PC-3 (cell line): ENCODE results near the gene CAMKK2. TPM values are rescaled to one million over a fixed set of nuclear protein-coding genes. Genes with fewer than 3 reads are reported as not detected.

Source experiments
- ATAC-seq: fragments of 200-7000 bp; cut with Tn5 transposase; 2 replicates; pipeline ENCODE4 v1.9.1; 2020; ENCODE audit warnings: mild to moderate bottlenecking, moderate library complexity
- BruUV-seq: library from RNA; stranded (reverse); fragments of 400-500 nt; replicated peaks from 2 replicates; lab custom pipeline; 2021; lab: Mats Ljungman, UMichigan
- CTCF ChIA-PET: fragments of 300-600 bp; sonication (Branson Sonifier 250); formaldehyde crosslinking; loops from one replicate; lab custom pipeline; 2022; ENCODE audit warnings: antibody characterized with exemption; lab: Charles Lee
- POLR2A ChIA-PET: fragments of 300-600 bp; sonication (Branson Sonifier 250); formaldehyde crosslinking; loops from one replicate; lab custom pipeline; 2022; ENCODE audit warnings: antibody characterized with exemption; ENCODE audit not compliant: unreplicated experiment; lab: Charles Lee
- DNase-seq: peaks from one replicate; pipeline ENCODE4 v3.0.0-alpha.2; 2015
- H2AFZ ChIP-seq: fragments of 300-600 bp; sonication (generic); 2 replicates; pipeline ENCODE4 v1.6.0; 2016; ENCODE audit warnings: antibody characterized with exemption, low read length
- H3F3A ChIP-seq: fragments of 300-600 bp; sonication (generic); one replicate; pipeline ENCODE4 v1.6.0; 2017; ENCODE audit warnings: antibody characterized with exemption, low read length, control low read depth, mild to moderate bottlenecking; ENCODE audit not compliant: unreplicated experiment
- H3K27ac ChIP-seq: fragments of 300-600 bp; sonication (generic); 2 replicates; pipeline ENCODE4 v1.5.1; 2016; ENCODE audit warnings: mild to moderate bottlenecking, low read length
- H3K27me3 ChIP-seq: fragments of 300-600 bp; sonication (generic); 2 replicates; pipeline ENCODE4 v1.6.1; 2016; ENCODE audit warnings: low read length, mixed read lengths
- H3K36me3 ChIP-seq: fragments of 300-600 bp; sonication (generic); 2 replicates; pipeline ENCODE4 v1.6.1; 2016; ENCODE audit warnings: low read depth, mixed run types, low read length, mixed read lengths
- H3K4me1 ChIP-seq: fragments of 300-600 bp; sonication (generic); 2 replicates; pipeline ENCODE4 v1.5.1; 2016; ENCODE audit warnings: low read length; ENCODE audit not compliant: insufficient read depth
- H3K4me2 ChIP-seq: fragments of 300-600 bp; sonication (generic); 2 replicates; pipeline ENCODE4 v1.6.0; 2016; ENCODE audit warnings: low read length
- H3K4me3 ChIP-seq: fragments of 300-600 bp; sonication (generic); 2 replicates; pipeline ENCODE4 v1.5.1; 2016; ENCODE audit warnings: mild to moderate bottlenecking, low read length, mixed read lengths
- H3K79me2 ChIP-seq: fragments of 300-600 bp; sonication (generic); 2 replicates; pipeline ENCODE4 v1.6.1; 2017; ENCODE audit warnings: low read length, mixed read lengths
- H3K9ac ChIP-seq: fragments of 300-600 bp; sonication (generic); 2 replicates; pipeline ENCODE4 v1.6.0; 2016; ENCODE audit warnings: mild to moderate bottlenecking, low read length
- H3K9me2 ChIP-seq: fragments of 300-600 bp; sonication (generic); replicated peaks from 2 replicates; pipeline ENCODE4 v1.6.1; 2016; ENCODE audit warnings: mixed run types, low read length, mixed read lengths
- H3K9me3 ChIP-seq: fragments of 300-600 bp; sonication (generic); 2 replicates; pipeline ENCODE4 v1.6.1; 2016; ENCODE audit warnings: low read length, mixed read lengths
- H4K20me1 ChIP-seq: fragments of 300-600 bp; sonication (generic); 2 replicates; pipeline ENCODE4 v1.6.1; 2016; ENCODE audit warnings: low read length, mixed read lengths
- EZH2 ChIP-seq: fragments of 300-600 bp; sonication (generic); IDR thresholded peaks from one replicate; pipeline ENCODE4 v1.6.1; 2017; ENCODE audit warnings: antibody characterized with exemption, mild to moderate bottlenecking, low read length; ENCODE audit not compliant: unreplicated experiment
- EZH2phosphoT487 ChIP-seq: fragments of 300-600 bp; sonication (generic); IDR thresholded peaks from 2 replicates; pipeline ENCODE4 v1.6.1; 2018; ENCODE audit warnings: mild to moderate bottlenecking, antibody characterized with exemption, low read length, borderline replicate concordance
- intact Hi-C: fragments of 100-400 bp; cut with micrococcal nuclease; formaldehyde crosslinking; loops from 2 replicates; pipeline ENCODE4 v1.9.0; 2023
- total RNA-seq: library from RNA; depleted of rRNA; stranded (reverse); fragments of >200 nt; gene quantifications from 2 replicates; pipeline ENCODE4 v1.2.3, GENCODE V29; 2014
- TF ChIP-seq, protein P1 (sequence below): fragments of 300-600 bp; sonication (generic); conservative IDR thresholded peaks from 2 replicates; pipeline ENCODE4 v1.5.1; 2017; ENCODE audit warnings: antibody characterized with exemption, low read depth, mild to moderate bottlenecking, low read length

Gene CAMKK2
- total RNA-seq, 1 experiment from 2014 or later = 26.5 TPM

DNA sequence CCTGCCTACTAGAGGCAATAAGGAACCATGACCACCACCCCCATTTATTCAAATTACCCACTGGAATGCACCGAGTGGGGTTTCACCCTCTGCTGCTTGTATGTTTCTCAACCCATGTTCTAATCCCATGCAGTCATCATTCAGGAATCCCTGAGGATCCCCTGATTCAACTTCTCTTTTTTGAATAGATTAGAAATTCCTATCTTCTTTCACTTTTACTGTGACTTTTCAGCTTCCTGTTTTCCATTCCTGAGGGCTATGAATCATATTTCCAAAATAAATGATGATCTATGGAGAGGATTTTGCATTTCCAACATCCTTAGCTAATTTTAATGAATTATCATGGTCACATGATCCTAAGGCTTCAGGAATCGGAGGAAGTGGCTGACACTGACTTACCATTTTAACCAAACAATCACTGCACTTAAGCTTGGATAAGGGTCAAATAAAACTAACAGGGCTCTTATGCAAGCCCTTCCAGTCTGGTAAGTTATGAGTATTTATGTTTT is 105.9 kb downstream of the CAMKK2 start:
- no peaks in the 10 kb centered on the region for H3F3A ChIP-seq
- no peaks in the 10 kb centered on the region for H3K9me3 ChIP-seq
- H3K4me1 ChIP-seq = peaks cover 10% of the 10 kb centered on the region
- H3K9ac ChIP-seq = no peak overlapping the region
- H4K20me1 ChIP-seq = no peaks in the 10 kb centered on the region
- peak overlapping the region; percentile 24; the same call in 1 of the 2 replicates for H2AFZ ChIP-seq
- CTCF ChIA-PET = no interaction called here
- no TSS peak for BruUV-seq
- no peaks in the 10 kb centered on the region for H3K79me2 ChIP-seq
- ATAC-seq = peak; percentile 48
- no peak overlapping the region for H3K4me3 ChIP-seq
- H3K36me3 ChIP-seq = no peaks in the 10 kb centered on the region
- DNase-seq = peak; percentile 68
- peak overlapping the region; percentile 2; the same call in 1 of the 2 replicates for H3K4me2 ChIP-seq
- no peaks in the 10 kb centered on the region for H3K9me2 ChIP-seq
- H3K27ac ChIP-seq = no peak overlapping the region
- no peaks in the 10 kb centered on the region for H3K27me3 ChIP-seq
- POLR2A ChIA-PET = no interaction called here
- TF ChIP-seq EZH2phosphoT487 (no peak), EZH2 (no peak)
- TF ChIP-seq, protein P1, sequence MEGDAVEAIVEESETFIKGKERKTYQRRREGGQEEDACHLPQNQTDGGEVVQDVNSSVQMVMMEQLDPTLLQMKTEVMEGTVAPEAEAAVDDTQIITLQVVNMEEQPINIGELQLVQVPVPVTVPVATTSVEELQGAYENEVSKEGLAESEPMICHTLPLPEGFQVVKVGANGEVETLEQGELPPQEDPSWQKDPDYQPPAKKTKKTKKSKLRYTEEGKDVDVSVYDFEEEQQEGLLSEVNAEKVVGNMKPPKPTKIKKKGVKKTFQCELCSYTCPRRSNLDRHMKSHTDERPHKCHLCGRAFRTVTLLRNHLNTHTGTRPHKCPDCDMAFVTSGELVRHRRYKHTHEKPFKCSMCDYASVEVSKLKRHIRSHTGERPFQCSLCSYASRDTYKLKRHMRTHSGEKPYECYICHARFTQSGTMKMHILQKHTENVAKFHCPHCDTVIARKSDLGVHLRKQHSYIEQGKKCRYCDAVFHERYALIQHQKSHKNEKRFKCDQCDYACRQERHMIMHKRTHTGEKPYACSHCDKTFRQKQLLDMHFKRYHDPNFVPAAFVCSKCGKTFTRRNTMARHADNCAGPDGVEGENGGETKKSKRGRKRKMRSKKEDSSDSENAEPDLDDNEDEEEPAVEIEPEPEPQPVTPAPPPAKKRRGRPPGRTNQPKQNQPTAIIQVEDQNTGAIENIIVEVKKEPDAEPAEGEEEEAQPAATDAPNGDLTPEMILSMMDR = no peak
- intact Hi-C loops = no loop called here

DNA sequence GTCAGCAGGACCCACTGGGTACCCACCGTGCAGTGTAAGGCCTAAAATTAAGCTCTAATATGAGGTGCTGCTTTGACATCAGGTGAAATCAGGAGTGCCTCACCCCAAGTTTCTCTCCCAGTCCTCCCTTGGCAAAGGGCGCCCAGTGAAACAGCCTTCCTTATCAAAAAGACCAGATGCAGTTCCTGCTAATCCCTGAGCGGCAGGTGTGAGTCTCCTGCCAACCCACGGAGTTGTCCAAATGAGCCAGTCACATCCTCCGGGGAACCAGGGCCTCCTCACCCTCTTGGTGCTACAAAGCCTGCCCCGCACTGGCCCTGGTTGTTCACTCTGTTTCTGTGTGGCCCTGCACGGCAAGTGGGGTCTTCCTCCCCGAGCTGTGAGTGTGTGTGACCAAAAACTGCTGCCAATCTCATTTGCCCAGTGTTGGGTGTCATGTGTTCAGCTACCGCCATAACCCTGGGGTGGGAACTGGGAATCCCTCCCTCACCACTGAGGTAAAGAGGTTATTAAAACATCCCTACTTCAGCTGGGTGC is 106.8 kb downstream of the CAMKK2 start:
- Histone ChIP-seq H3K9ac (no peak overlapping the region), H3F3A (no peaks in the 10 kb centered on the region), H3K36me3 (no peaks in the 10 kb centered on the region), H3K4me1 (peaks cover 10% of the 10 kb centered on the region), H3K27ac (no peak overlapping the region), H2AFZ (no peak overlapping the region), H3K79me2 (no peaks in the 10 kb centered on the region), H3K9me2 (no peaks in the 10 kb centered on the region), H3K4me2 (no peak overlapping the region), H3K9me3 (no peaks in the 10 kb centered on the region), H4K20me1 (no peaks in the 10 kb centered on the region), H3K27me3 (no peaks in the 10 kb centered on the region), H3K4me3 (no peak overlapping the region)
- intact Hi-C loops = no loop called here
- BruUV-seq = no TSS peak
- no peak for DNase-seq
- no peak for TF ChIP-seq EZH2
- TF ChIP-seq, protein P1 = no peak
- TF ChIP-seq EZH2phosphoT487 = no peak
- POLR2A ChIA-PET = no interaction called here
- ATAC-seq = no peak
- CTCF ChIA-PET = no interaction called here

- Histone ChIP-seq H3K9ac (no peak overlapping the region), H3K4me1 (peaks cover 10% of the 10 kb centered on the region), H3K27ac (no peak overlapping the region), H3K79me2 (no peaks in the 10 kb centered on the region), H3K4me3 (no peak overlapping the region), H3K4me2 (no peak overlapping the region), H3K27me3 (no peaks in the 10 kb centered on the region), H3K36me3 (no peaks in the 10 kb centered on the region), H3K9me3 (no peaks in the 10 kb centered on the region), H2AFZ (no peak overlapping the region), H3F3A (no peaks in the 10 kb centered on the region), H3K9me2 (no peaks in the 10 kb centered on the region), H4K20me1 (no peaks in the 10 kb centered on the region)
- BruUV-seq = no TSS peak
- POLR2A ChIA-PET = no interaction called here
- CTCF ChIA-PET = no interaction called here
- TF ChIP-seq, protein P1 = no peak
- TF ChIP-seq EZH2 = no peak
- no peak for TF ChIP-seq EZH2phosphoT487
- no peak for ATAC-seq
- DNase-seq = no peak
- intact Hi-C loops = no loop called here
Measured at GRCh38 chr12:121189131-121189530, 107.4 kb downstream of the CAMKK2 start.
